ENCODE measurements around the gene EFNA2. TPM values are rescaled to one million over a fixed set of nuclear protein-coding genes. Genes with fewer than 3 reads are reported as not detected.

Gene EFNA2
- total RNA-seq, 1 experiment from 2014 or later = 11.4 TPM

GRCh38 chr19:1259206-1259875, 26.3 kb upstream of the EFNA2 start (continued):
- TF ChIP-seq SP1 (CRISPR knock-in tag; conservative IDR thresholded peaks at IDR 0.05) (no peak; the same call in 1 of the 2 replicates), GABPB1 (CRISPR knock-in tag; IDR thresholded peaks at IDR 0.05) (peak; percentile 41; the same call in 1 of the 2 replicates), ZNF512 (CRISPR knock-in tag; IDR thresholded peaks at IDR 0.05; ENCODE audit: borderline replicate concordance) (no peak), TEAD1 (CRISPR knock-in tag; IDR thresholded peaks at IDR 0.05) (no peak; the same call in 1 of the 2 replicates), USF2 (CRISPR knock-in tag; IDR thresholded peaks at IDR 0.05) (0 out of 2 replicates have a peak, but pooled peaks have one; percentile 28), ERG (CRISPR knock-in tag; IDR thresholded peaks at IDR 0.05) (peak; percentile 91), ZNF263 (CRISPR knock-in tag; IDR thresholded peaks at IDR 0.05; ENCODE audit: low read depth) (no peak), ZNF121 (CRISPR knock-in tag; IDR thresholded peaks at IDR 0.05) (no peak), ATF2 (CRISPR knock-in tag; IDR thresholded peaks at IDR 0.05; ENCODE audit: borderline replicate concordance, low read depth) (no peak), ZBTB43 (CRISPR knock-in tag; IDR thresholded peaks at IDR 0.05) (no peak), EMX1 (CRISPR knock-in tag; IDR thresholded peaks at IDR 0.05) (peak; percentile 91), ZNF396 (CRISPR knock-in tag; IDR thresholded peaks at IDR 0.05; ENCODE audit: borderline replicate concordance) (no peak), ZNF423 (CRISPR knock-in tag; IDR thresholded peaks at IDR 0.05) (no peak), MXD4 (CRISPR knock-in tag; IDR thresholded peaks at IDR 0.05; ENCODE audit: borderline replicate concordance) (no peak), ZNF416 (CRISPR knock-in tag; IDR thresholded peaks at IDR 0.05) (peak; percentile 96), JUN (CRISPR knock-in tag; IDR thresholded peaks at IDR 0.05) (no peak), ZNF138 (CRISPR knock-in tag; conservative IDR thresholded peaks at IDR 0.05) (0 out of 2 replicates have a peak, but pooled peaks have one; percentile 65)
- TF ChIP-seq, protein P1, sequence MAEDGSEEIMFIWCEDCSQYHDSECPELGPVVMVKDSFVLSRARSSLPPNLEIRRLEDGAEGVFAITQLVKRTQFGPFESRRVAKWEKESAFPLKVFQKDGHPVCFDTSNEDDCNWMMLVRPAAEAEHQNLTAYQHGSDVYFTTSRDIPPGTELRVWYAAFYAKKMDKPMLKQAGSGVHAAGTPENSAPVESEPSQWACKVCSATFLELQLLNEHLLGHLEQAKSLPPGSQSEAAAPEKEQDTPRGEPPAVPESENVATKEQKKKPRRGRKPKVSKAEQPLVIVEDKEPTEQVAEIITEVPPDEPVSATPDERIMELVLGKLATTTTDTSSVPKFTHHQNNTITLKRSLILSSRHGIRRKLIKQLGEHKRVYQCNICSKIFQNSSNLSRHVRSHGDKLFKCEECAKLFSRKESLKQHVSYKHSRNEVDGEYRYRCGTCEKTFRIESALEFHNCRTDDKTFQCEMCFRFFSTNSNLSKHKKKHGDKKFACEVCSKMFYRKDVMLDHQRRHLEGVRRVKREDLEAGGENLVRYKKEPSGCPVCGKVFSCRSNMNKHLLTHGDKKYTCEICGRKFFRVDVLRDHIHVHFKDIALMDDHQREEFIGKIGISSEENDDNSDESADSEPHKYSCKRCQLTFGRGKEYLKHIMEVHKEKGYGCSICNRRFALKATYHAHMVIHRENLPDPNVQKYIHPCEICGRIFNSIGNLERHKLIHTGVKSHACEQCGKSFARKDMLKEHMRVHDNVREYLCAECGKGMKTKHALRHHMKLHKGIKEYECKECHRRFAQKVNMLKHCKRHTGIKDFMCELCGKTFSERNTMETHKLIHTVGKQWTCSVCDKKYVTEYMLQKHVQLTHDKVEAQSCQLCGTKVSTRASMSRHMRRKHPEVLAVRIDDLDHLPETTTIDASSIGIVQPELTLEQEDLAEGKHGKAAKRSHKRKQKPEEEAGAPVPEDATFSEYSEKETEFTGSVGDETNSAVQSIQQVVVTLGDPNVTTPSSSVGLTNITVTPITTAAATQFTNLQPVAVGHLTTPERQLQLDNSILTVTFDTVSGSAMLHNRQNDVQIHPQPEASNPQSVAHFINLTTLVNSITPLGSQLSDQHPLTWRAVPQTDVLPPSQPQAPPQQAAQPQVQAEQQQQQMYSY (CRISPR knock-in tag; IDR thresholded peaks at IDR 0.05) = no peak
- TF ChIP-seq, protein P2, sequence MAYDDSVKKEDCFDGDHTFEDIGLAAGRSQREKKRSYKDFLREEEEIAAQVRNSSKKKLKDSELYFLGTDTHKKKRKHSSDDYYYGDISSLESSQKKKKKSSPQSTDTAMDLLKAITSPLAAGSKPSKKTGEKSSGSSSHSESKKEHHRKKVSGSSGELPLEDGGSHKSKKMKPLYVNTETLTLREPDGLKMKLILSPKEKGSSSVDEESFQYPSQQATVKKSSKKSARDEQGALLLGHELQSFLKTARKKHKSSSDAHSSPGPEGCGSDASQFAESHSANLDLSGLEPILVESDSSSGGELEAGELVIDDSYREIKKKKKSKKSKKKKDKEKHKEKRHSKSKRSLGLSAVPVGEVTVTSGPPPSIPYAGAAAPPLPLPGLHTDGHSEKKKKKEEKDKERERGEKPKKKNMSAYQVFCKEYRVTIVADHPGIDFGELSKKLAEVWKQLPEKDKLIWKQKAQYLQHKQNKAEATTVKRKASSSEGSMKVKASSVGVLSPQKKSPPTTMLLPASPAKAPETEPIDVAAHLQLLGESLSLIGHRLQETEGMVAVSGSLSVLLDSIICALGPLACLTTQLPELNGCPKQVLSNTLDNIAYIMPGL (CRISPR knock-in tag; IDR thresholded peaks at IDR 0.05) = no peak
- TF ChIP-seq, protein P3, sequence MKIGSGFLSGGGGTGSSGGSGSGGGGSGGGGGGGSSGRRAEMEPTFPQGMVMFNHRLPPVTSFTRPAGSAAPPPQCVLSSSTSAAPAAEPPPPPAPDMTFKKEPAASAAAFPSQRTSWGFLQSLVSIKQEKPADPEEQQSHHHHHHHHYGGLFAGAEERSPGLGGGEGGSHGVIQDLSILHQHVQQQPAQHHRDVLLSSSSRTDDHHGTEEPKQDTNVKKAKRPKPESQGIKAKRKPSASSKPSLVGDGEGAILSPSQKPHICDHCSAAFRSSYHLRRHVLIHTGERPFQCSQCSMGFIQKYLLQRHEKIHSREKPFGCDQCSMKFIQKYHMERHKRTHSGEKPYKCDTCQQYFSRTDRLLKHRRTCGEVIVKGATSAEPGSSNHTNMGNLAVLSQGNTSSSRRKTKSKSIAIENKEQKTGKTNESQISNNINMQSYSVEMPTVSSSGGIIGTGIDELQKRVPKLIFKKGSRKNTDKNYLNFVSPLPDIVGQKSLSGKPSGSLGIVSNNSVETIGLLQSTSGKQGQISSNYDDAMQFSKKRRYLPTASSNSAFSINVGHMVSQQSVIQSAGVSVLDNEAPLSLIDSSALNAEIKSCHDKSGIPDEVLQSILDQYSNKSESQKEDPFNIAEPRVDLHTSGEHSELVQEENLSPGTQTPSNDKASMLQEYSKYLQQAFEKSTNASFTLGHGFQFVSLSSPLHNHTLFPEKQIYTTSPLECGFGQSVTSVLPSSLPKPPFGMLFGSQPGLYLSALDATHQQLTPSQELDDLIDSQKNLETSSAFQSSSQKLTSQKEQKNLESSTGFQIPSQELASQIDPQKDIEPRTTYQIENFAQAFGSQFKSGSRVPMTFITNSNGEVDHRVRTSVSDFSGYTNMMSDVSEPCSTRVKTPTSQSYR (CRISPR knock-in tag; IDR thresholded peaks at IDR 0.05) = 0 out of 2 replicates have a peak, but pooled peaks have one; percentile 44
- TF ChIP-seq, protein P4, sequence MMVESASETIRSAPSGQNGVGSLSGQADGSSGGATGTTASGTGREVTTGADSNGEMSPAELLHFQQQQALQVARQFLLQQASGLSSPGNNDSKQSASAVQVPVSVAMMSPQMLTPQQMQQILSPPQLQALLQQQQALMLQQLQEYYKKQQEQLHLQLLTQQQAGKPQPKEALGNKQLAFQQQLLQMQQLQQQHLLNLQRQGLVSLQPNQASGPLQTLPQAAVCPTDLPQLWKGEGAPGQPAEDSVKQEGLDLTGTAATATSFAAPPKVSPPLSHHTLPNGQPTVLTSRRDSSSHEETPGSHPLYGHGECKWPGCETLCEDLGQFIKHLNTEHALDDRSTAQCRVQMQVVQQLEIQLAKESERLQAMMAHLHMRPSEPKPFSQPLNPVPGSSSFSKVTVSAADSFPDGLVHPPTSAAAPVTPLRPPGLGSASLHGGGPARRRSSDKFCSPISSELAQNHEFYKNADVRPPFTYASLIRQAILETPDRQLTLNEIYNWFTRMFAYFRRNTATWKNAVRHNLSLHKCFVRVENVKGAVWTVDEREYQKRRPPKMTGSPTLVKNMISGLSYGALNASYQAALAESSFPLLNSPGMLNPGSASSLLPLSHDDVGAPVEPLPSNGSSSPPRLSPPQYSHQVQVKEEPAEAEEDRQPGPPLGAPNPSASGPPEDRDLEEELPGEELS (CRISPR knock-in tag; IDR thresholded peaks at IDR 0.05) = peak; percentile 25; the same call in 1 of the 2 replicates

All from WTC11 (cell line).